HFF-Myc (cell line): Measurements from ENCODE around the gene CCNB2.
"Not testable (repeated sequence)": the region's sequence is repeated elsewhere in the genome, so short reads cannot be mapped to it uniquely, and the experiment has no call there.

Source experiments
- DNase-seq: peaks from one replicate; pipeline ENCODE4 v3.0.0-alpha.2; 2011; ENCODE audit warnings: low read depth; ENCODE audit errors: extremely low read depth
- H3K4me3 ChIP-seq: replicated peaks from 2 replicates; pipeline ENCODE4 v1.5.1; 2011; ENCODE audit warnings: low read depth, mild to moderate bottlenecking, control low read depth, low read length
- TF ChIP-seq, protein P1 (sequence below): IDR thresholded peaks from 2 replicates; pipeline ENCODE4 v1.5.1; 2012; ENCODE audit warnings: mild to moderate bottlenecking, low read depth, low read length, control low read depth; ENCODE audit errors: missing control alignments

CCNB2 gene

GRCh38 chr15:59143281-59143680 is 38.3 kb downstream of the CCNB2 start:
- TF ChIP-seq, protein P1, sequence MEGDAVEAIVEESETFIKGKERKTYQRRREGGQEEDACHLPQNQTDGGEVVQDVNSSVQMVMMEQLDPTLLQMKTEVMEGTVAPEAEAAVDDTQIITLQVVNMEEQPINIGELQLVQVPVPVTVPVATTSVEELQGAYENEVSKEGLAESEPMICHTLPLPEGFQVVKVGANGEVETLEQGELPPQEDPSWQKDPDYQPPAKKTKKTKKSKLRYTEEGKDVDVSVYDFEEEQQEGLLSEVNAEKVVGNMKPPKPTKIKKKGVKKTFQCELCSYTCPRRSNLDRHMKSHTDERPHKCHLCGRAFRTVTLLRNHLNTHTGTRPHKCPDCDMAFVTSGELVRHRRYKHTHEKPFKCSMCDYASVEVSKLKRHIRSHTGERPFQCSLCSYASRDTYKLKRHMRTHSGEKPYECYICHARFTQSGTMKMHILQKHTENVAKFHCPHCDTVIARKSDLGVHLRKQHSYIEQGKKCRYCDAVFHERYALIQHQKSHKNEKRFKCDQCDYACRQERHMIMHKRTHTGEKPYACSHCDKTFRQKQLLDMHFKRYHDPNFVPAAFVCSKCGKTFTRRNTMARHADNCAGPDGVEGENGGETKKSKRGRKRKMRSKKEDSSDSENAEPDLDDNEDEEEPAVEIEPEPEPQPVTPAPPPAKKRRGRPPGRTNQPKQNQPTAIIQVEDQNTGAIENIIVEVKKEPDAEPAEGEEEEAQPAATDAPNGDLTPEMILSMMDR: no peak
- no peak for DNase-seq
- H3K4me3 ChIP-seq: no peak overlapping the region

- not testable (repeated sequence) for DNase-seq, H3K4me3 ChIP-seq
- TF ChIP-seq, protein P1: peak; percentile 19
Measured at GRCh38 chr15:59144594-59144993, 39.6 kb downstream of the CCNB2 start.

GRCh38 chr15:59147666-59148065 is 42.7 kb downstream of the CCNB2 start:
- TF ChIP-seq, protein P1: no peak
- no peak overlapping the region for H3K4me3 ChIP-seq
- no peak for DNase-seq

- TF ChIP-seq, protein P1: no peak
- no peak overlapping the region for H3K4me3 ChIP-seq
- no peak for DNase-seq
Measured at GRCh38 chr15:59148153-59148833, 43.3 kb downstream of the CCNB2 start.

GRCh38 chr15:59150185-59150584 is 45.2 kb downstream of the CCNB2 start:
- H3K4me3 ChIP-seq: no peak overlapping the region
- TF ChIP-seq, protein P1: no peak
- DNase-seq: no peak

- no peak overlapping the region for H3K4me3 ChIP-seq
- no peak for DNase-seq
- TF ChIP-seq, protein P1: no peak
Measured at GRCh38 chr15:59152694-59153450, 47.9 kb downstream of the CCNB2 start.
